OCI-LY1 (cell line): ENCODE measurements around the gene GSG1L.

Experiments used
- H2AFZ ChIP-seq: fragments of 200-600 bp; sonication (generic), shearing (Covaris generic); 2 replicates; pipeline ENCODE4 v1.6.0; 2014; ENCODE audit warnings: antibody characterized with exemption, mild to moderate bottlenecking, low read length
- H3F3A ChIP-seq: fragments of 200-600 bp; sonication (generic), shearing (Covaris generic); 2 replicates; pipeline ENCODE4 v1.6.0; 2014; ENCODE audit warnings: mild to moderate bottlenecking, antibody characterized with exemption, low read length, moderate library complexity; ENCODE audit not compliant: insufficient read depth
- H3K27ac ChIP-seq: fragments of 200-600 bp; sonication (generic); 2 replicates; pipeline ENCODE4 v1.5.1; 2014; ENCODE audit warnings: low read length, mixed run types, mild to moderate bottlenecking, low read depth; ENCODE audit not compliant: poor library complexity, severe bottlenecking
- H3K27me3 ChIP-seq: fragments of 200-600 bp; sonication (generic); 2 replicates; pipeline ENCODE4 v1.6.0; 2014; ENCODE audit warnings: antibody characterized with exemption, mild to moderate bottlenecking, low read length, moderate library complexity; ENCODE audit not compliant: insufficient read depth
- H3K36me3 ChIP-seq: fragments of 200-600 bp; sonication (generic); 2 replicates; pipeline ENCODE4 v1.6.1; 2014; ENCODE audit warnings: mild to moderate bottlenecking, antibody characterized with exemption, low read length, moderate library complexity, mixed read lengths; ENCODE audit not compliant: insufficient read depth
- H3K4me1 ChIP-seq: fragments of 200-600 bp; sonication (generic); 2 replicates; pipeline ENCODE4 v1.5.1; 2014; ENCODE audit warnings: mild to moderate bottlenecking, low read length, moderate library complexity; ENCODE audit not compliant: insufficient read depth, severe bottlenecking
- H3K4me2 ChIP-seq: fragments of 200-600 bp; sonication (generic), shearing (Covaris generic); 2 replicates; pipeline ENCODE4 v1.6.1; 2014; ENCODE audit warnings: low read length
- H3K4me3 ChIP-seq: fragments of 200-600 bp; sonication (generic); 2 replicates; pipeline ENCODE4 v1.5.1; 2014; ENCODE audit warnings: low read length, low read depth, mild to moderate bottlenecking, mixed read lengths; ENCODE audit not compliant: poor library complexity, severe bottlenecking
- H3K79me2 ChIP-seq: fragments of 200-600 bp; shearing (Covaris generic); 2 replicates; pipeline ENCODE4 v1.6.1; 2016; ENCODE audit warnings: mixed run types, low read length, mixed read lengths; ENCODE audit not compliant: insufficient read depth
- H3K9ac ChIP-seq: fragments of 200-600 bp; sonication (generic), shearing (Covaris generic); 2 replicates; pipeline ENCODE4 v1.6.1; 2014; ENCODE audit warnings: mild to moderate bottlenecking, low read length, mixed read lengths
- H3K9me2 ChIP-seq: fragments of 200-600 bp; sonication (generic), shearing (Covaris generic); 2 replicates; pipeline ENCODE4 v1.6.1; 2014; ENCODE audit warnings: low read depth, mild to moderate bottlenecking, low read length, mixed read lengths
- H3K9me3 ChIP-seq: fragments of 200-600 bp; shearing (Covaris generic); 2 replicates; pipeline ENCODE4 v1.6.1; 2014; ENCODE audit warnings: low read length, mixed read lengths
- H4K20me1 ChIP-seq: fragments of 200-600 bp; sonication (generic), shearing (Covaris generic); 2 replicates; pipeline ENCODE4 v1.6.0; 2016; ENCODE audit warnings: mild to moderate bottlenecking, low read length; ENCODE audit not compliant: insufficient read depth
- EZH2 ChIP-seq: fragments of 200-600 bp; sonication (generic), shearing (Covaris generic); IDR thresholded peaks from 2 replicates; pipeline ENCODE4 v1.8.0; 2017; ENCODE audit warnings: borderline replicate concordance, mixed run types, mild to moderate bottlenecking, antibody characterized with exemption, low read length, moderate library complexity, mixed read lengths
- TF ChIP-seq, protein P1 (sequence below): fragments of 200-600 bp; sonication (generic), shearing (Covaris generic); IDR thresholded peaks from 2 replicates; pipeline ENCODE4 v1.5.1; 2017; ENCODE audit warnings: mild to moderate bottlenecking, antibody characterized with exemption, low read length, moderate library complexity, mixed read lengths

The GSG1L gene

DNA sequence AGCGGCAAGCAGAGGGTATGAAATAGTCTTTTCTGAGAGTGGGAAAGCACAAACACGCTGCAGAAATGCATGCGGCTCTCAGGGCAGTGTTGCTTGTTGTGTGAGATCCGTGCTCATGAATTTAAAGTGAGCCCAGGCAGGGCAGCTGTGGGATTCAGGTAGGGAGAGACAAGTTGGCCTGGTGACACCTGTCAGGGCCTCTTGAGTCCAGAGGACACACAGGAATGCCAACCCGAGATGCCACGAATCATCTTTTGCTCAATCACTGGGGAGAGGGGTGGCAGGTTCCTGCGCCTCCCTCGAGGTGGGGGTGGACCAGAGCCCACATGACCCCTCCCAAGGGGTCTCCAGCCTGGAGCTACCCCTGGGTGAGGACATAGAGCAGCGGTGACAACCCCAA is 211.9 kb downstream of the GSG1L start:
- TF ChIP-seq, protein P1, sequence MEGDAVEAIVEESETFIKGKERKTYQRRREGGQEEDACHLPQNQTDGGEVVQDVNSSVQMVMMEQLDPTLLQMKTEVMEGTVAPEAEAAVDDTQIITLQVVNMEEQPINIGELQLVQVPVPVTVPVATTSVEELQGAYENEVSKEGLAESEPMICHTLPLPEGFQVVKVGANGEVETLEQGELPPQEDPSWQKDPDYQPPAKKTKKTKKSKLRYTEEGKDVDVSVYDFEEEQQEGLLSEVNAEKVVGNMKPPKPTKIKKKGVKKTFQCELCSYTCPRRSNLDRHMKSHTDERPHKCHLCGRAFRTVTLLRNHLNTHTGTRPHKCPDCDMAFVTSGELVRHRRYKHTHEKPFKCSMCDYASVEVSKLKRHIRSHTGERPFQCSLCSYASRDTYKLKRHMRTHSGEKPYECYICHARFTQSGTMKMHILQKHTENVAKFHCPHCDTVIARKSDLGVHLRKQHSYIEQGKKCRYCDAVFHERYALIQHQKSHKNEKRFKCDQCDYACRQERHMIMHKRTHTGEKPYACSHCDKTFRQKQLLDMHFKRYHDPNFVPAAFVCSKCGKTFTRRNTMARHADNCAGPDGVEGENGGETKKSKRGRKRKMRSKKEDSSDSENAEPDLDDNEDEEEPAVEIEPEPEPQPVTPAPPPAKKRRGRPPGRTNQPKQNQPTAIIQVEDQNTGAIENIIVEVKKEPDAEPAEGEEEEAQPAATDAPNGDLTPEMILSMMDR: no peak
- Histone ChIP-seq H3K9ac (no peak overlapping the region), H3K9me3 (no peaks in the 10 kb centered on the region), H4K20me1 (no peaks in the 10 kb centered on the region), H3K79me2 (no peaks in the 10 kb centered on the region), H3F3A (no peaks in the 10 kb centered on the region), H2AFZ (no peak overlapping the region), H3K4me1 (no peaks in the 10 kb centered on the region), H3K27ac (no peak overlapping the region), H3K4me3 (no peak overlapping the region), H3K27me3 (no peaks in the 10 kb centered on the region), H3K4me2 (no peak overlapping the region), H3K9me2 (no peaks in the 10 kb centered on the region), H3K36me3 (no peaks in the 10 kb centered on the region)

DNA sequence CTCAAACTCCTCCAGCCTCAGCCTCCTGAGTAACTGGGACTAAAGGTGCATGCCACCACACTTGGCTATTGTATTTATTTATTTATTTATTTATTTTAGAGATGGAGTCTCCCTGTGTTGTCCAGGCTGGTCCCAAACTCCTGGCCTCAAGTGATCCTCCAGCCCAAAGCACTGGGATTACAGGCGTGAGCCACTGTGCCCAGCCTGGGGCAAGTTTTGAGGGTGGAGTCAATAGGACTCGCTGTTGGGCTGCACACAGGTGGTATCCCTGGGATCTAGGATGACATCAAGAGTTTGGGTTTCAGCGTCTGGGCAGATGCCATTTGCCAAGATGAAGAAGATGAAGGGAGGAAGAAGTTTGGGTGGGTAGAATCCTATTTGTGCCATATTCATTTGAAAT is 213.9 kb downstream of the GSG1L start:
- H2AFZ ChIP-seq: no peak overlapping the region
- H3K4me3 ChIP-seq: no peak overlapping the region
- no peaks in the 10 kb centered on the region for H3F3A ChIP-seq
- H3K27ac ChIP-seq: no peak overlapping the region
- no peaks in the 10 kb centered on the region for H3K4me1 ChIP-seq
- H3K9ac ChIP-seq: no peak overlapping the region
- H4K20me1 ChIP-seq: no peaks in the 10 kb centered on the region
- no peak overlapping the region for H3K4me2 ChIP-seq
- H3K9me3 ChIP-seq: no peaks in the 10 kb centered on the region
- TF ChIP-seq EZH2: no peak
- TF ChIP-seq, protein P1: no peak
- no peaks in the 10 kb centered on the region for H3K36me3 ChIP-seq
- no peaks in the 10 kb centered on the region for H3K27me3 ChIP-seq
- H3K9me2 ChIP-seq: no peaks in the 10 kb centered on the region
- H3K79me2 ChIP-seq: no peaks in the 10 kb centered on the region

DNA sequence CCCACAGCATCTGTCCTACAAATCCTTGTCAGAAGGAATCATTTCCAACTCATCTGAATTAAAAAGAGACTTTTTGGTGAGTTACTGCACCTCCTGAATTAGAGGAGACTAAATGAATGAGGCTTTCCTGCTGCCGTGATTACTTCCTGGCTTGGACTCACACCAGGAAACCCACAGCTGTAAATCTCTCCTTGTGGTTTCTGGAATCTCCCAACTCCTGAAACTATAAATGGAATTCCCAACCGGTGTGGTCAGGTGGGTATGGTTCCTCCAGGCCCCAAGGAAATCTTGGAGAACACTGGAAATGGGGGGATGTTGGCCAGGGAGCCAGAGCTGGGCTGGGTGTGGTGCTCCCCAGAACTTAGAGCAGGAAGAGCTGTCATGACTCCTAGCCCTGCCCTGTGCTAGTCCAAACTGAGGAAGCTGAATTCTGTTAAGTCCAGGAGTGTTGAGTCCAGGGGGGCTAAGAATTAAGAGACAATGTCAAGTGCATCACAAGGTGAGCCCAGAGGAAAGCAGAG is 216.4 kb downstream of the GSG1L start:
- Histone ChIP-seq H3K79me2 (no peaks in the 10 kb centered on the region), H4K20me1 (no peaks in the 10 kb centered on the region), H3K4me3 (no peak overlapping the region), H3K9me3 (no peaks in the 10 kb centered on the region), H3K9me2 (no peaks in the 10 kb centered on the region), H3K36me3 (no peaks in the 10 kb centered on the region), H2AFZ (no peak overlapping the region), H3K27me3 (no peaks in the 10 kb centered on the region), H3K27ac (no peak overlapping the region), H3K4me2 (no peak overlapping the region), H3K4me1 (no peaks in the 10 kb centered on the region), H3K9ac (no peak overlapping the region), H3F3A (no peaks in the 10 kb centered on the region)
- TF ChIP-seq, protein P1: no peak
- no peak for TF ChIP-seq EZH2
